ENCODE measurements around the gene OR5T3.

OR5T3 gene

DNA sequence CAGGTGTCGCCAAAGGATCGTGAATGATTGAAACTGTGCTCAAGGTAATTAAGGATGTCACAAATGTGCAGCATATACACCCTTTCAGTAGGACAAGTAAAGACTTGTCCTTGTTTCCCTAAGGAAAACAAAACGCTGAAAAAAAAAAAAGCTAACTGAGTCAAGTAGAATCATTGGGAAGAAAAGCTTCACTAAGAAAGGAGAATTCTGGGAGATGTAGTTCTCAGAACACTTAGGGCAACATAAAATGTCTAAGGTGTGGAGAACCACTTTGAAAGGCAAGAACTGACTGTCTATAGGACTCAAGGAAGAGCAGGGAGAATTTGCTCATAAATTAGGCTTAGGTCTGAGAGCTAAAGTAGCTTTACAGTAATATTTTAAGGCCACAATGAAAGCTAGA, 19.0 kb downstream of the OR5T3 start:
- H3K9me3 ChIP-seq (ENCODE audit: insufficient read depth, low read length) = peaks cover 3% of the 10 kb centered on the region; the same call in 1 of the 2 replicates
- H3K4me1 ChIP-seq (ENCODE audit: low read length) = no peaks in the 10 kb centered on the region
- no peak overlapping the region for H3K4me2 ChIP-seq (ENCODE audit: low read length)
- H3K27me3 ChIP-seq (ENCODE audit: low read depth, low read length) = no peaks in the 10 kb centered on the region
- H3K9ac ChIP-seq (ENCODE audit: low read length) = no peak overlapping the region
- no peak overlapping the region for H2AFZ ChIP-seq (ENCODE audit: low read depth, low read length)
- no peak overlapping the region for H3K27ac ChIP-seq (ENCODE audit: low read length)
- H3K4me3 ChIP-seq (ENCODE audit: low read length) = no peak overlapping the region
- H3K36me3 ChIP-seq (replicated peaks; ENCODE audit: low read depth, low read length) = no peaks in the 10 kb centered on the region
- H4K20me1 ChIP-seq (ENCODE audit: insufficient read depth, low read length) = no peaks in the 10 kb centered on the region
- TF ChIP-seq, protein P1, sequence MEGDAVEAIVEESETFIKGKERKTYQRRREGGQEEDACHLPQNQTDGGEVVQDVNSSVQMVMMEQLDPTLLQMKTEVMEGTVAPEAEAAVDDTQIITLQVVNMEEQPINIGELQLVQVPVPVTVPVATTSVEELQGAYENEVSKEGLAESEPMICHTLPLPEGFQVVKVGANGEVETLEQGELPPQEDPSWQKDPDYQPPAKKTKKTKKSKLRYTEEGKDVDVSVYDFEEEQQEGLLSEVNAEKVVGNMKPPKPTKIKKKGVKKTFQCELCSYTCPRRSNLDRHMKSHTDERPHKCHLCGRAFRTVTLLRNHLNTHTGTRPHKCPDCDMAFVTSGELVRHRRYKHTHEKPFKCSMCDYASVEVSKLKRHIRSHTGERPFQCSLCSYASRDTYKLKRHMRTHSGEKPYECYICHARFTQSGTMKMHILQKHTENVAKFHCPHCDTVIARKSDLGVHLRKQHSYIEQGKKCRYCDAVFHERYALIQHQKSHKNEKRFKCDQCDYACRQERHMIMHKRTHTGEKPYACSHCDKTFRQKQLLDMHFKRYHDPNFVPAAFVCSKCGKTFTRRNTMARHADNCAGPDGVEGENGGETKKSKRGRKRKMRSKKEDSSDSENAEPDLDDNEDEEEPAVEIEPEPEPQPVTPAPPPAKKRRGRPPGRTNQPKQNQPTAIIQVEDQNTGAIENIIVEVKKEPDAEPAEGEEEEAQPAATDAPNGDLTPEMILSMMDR (IDR thresholded peaks at IDR 0.05; ENCODE audit: low read depth, low read length) = no peak
- TF ChIP-seq EZH2phosphoT487 (IDR thresholded peaks at IDR 0.05; ENCODE audit: low read depth) = no peak
- no peaks in the 10 kb centered on the region for H3K79me2 ChIP-seq (ENCODE audit: low read length)

DNA sequence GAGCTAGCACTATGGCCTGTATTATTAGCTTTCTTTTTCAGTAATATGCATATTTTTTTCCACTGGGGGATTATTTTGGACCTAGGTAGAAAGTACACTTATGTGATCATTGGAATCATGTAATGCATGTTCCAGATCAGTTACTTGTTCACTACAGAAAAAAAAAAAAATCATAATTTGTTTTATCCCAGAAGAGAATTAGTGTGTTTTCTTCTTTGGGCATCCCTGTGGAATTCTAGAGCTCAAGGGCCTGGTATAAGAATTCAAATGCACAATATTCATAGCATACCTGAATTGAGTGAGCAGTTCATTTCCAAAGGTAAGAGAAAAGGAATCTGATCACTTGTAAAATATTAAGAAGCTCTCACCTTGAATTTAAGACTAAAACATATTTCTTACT, 21.8 kb downstream of the OR5T3 start, which contains the start of gene OR5T1:
TSS of gene OR5T1 (plus strand) at position 301 of the 400 bp plus-strand sequence. CDS start 1,485 bp downstream, outside the sequence.
- Histone ChIP-seq H3K36me3 (replicated peaks; ENCODE audit: low read depth, low read length) (no peaks in the 10 kb centered on the region), H2AFZ (ENCODE audit: low read depth, low read length) (no peak within 1 kb of the TSS), H3K9me3 (ENCODE audit: insufficient read depth, low read length) (no peaks in the 10 kb centered on the region), H3K4me2 (ENCODE audit: low read length) (no peak within 1 kb of the TSS), H3K27ac (ENCODE audit: low read length) (no peak within 1 kb of the TSS), H3K9ac (ENCODE audit: low read length) (no peak within 1 kb of the TSS), H3K4me3 (ENCODE audit: low read length) (no peak within 1 kb of the TSS), H3K79me2 (ENCODE audit: low read length) (no peaks in the 10 kb centered on the region), H4K20me1 (ENCODE audit: insufficient read depth, low read length) (no peaks in the 10 kb centered on the region), H3K4me1 (ENCODE audit: low read length) (no peaks in the 10 kb centered on the region), H3K27me3 (ENCODE audit: low read depth, low read length) (no peaks in the 10 kb centered on the region)
- TF ChIP-seq, protein P1 (IDR thresholded peaks at IDR 0.05; ENCODE audit: low read depth, low read length) = no peak
- no peak for TF ChIP-seq EZH2phosphoT487 (IDR thresholded peaks at IDR 0.05; ENCODE audit: low read depth)

DNA sequence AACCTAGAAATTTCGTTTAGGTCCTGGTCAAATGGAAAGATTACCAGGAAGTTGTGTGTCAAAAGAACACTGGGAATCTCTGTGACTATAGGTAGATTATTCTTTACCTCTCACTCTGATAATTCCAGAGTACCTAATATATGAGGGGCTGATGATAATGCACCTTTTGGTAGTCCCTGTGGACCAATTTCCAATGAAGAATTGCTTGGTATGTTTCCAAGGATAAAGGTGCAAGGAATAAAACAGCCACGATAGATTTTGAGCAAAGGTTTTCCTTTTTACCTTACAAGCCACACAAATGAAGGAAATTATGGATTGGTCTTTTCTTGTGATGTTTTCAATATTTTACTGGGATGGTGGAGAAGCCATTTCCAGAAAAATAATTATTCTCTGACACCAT, 40.1 kb downstream of the OR5T3 start, which contains the start of gene OR8H1:
TSS of gene OR8H1 (minus strand) at position 101 of the 400 bp plus-strand sequence. CDS start 1,192 bp downstream, outside the sequence.
- no peaks in the 10 kb centered on the region for H3K27me3 ChIP-seq (ENCODE audit: low read depth, low read length)
- H3K9ac ChIP-seq (ENCODE audit: low read length) = no peak within 1 kb of the TSS
- no peaks in the 10 kb centered on the region for H3K9me3 ChIP-seq (ENCODE audit: insufficient read depth, low read length)
- no peak within 1 kb of the TSS for H3K4me2 ChIP-seq (ENCODE audit: low read length)
- H3K36me3 ChIP-seq (replicated peaks; ENCODE audit: low read depth, low read length) = no peaks in the 10 kb centered on the region
- H3K4me1 ChIP-seq (ENCODE audit: low read length) = no peaks in the 10 kb centered on the region
- TF ChIP-seq EZH2phosphoT487 (IDR thresholded peaks at IDR 0.05; ENCODE audit: low read depth) = no peak
- TF ChIP-seq, protein P1 (IDR thresholded peaks at IDR 0.05; ENCODE audit: low read depth, low read length) = no peak
- H2AFZ ChIP-seq (ENCODE audit: low read depth, low read length) = no peak within 1 kb of the TSS
- no peaks in the 10 kb centered on the region for H4K20me1 ChIP-seq (ENCODE audit: insufficient read depth, low read length)
- H3K4me3 ChIP-seq (ENCODE audit: low read length) = no peak within 1 kb of the TSS
- no peaks in the 10 kb centered on the region for H3K79me2 ChIP-seq (ENCODE audit: low read length)
- no peak within 1 kb of the TSS for H3K27ac ChIP-seq (ENCODE audit: low read length)

DNA sequence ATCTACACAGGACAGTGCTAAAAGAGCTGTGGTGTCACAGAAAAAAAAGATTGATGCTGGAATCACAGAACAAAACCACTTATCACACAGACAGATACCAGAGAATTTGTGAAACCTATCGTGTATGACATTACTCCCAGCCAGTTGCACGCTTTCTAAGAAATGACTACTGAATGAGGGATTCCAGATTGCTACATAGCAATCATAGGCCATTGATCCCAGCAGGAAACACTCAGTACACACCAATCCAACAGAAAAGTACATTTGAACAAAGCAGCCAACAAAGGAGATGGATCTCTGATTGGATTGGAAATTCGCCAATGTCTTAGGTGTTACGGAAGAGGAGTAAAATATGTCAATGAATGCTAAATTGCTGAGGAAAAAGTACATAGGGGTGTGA, 44.8 kb downstream of the OR5T3 start:
- H2AFZ ChIP-seq (ENCODE audit: low read depth, low read length) = no peak overlapping the region

More for the DNA sequence above, 44.8 kb downstream of the OR5T3 start:
- Histone ChIP-seq H3K27me3 (ENCODE audit: low read depth, low read length) (no peaks in the 10 kb centered on the region), H3K27ac (ENCODE audit: low read length) (no peak overlapping the region), H3K36me3 (replicated peaks; ENCODE audit: low read depth, low read length) (no peaks in the 10 kb centered on the region), H3K4me2 (ENCODE audit: low read length) (no peak overlapping the region), H4K20me1 (ENCODE audit: insufficient read depth, low read length) (no peaks in the 10 kb centered on the region), H3K79me2 (ENCODE audit: low read length) (no peaks in the 10 kb centered on the region), H3K9me3 (ENCODE audit: insufficient read depth, low read length) (no peaks in the 10 kb centered on the region), H3K4me3 (ENCODE audit: low read length) (no peak overlapping the region), H3K4me1 (ENCODE audit: low read length) (no peaks in the 10 kb centered on the region), H3K9ac (ENCODE audit: low read length) (no peak overlapping the region)
- no peak for TF ChIP-seq EZH2phosphoT487 (IDR thresholded peaks at IDR 0.05; ENCODE audit: low read depth)
- TF ChIP-seq, protein P1 (IDR thresholded peaks at IDR 0.05; ENCODE audit: low read depth, low read length) = no peak

Data from OCI-LY3 (cell line).